Panc1 (cell line): ENCODE data around the gene SPR. TPM values are rescaled to one million over a fixed set of nuclear protein-coding genes. Genes with fewer than 3 reads are reported as not detected.
A peak's percentile ranks its signal among the peaks of the same experiment; 100 is the strongest.

Source experiments
- ATAC-seq: fragments of 200-7000 bp; cut with Tn5 transposase; 2 replicates; pipeline ENCODE4 v1.9.1; 2020; ENCODE audit warnings: mild to moderate bottlenecking, moderate library complexity
- BruUV-seq: library from RNA; stranded (reverse); fragments of 400-500 nt; replicated peaks from 2 replicates; lab custom pipeline; 2021; lab: Mats Ljungman, UMichigan
- CTCF ChIA-PET: fragments of 300-600 bp; sonication (Branson Sonifier 250); formaldehyde crosslinking; loops from one replicate; lab custom pipeline; 2022; ENCODE audit warnings: antibody characterized with exemption; lab: Charles Lee
- POLR2A ChIA-PET: fragments of 300-600 bp; sonication (Branson Sonifier 250); formaldehyde crosslinking; loops from one replicate; lab custom pipeline; 2022; ENCODE audit warnings: antibody characterized with exemption; lab: Charles Lee
- DNase-seq: peaks from one replicate; pipeline ENCODE4 v3.0.0-alpha.2; 2010; ENCODE audit warnings: low read depth, low spot score
- H3K27ac ChIP-seq: 2 replicates; pipeline ENCODE4 v1.5.1; 2011; ENCODE audit warnings: mild to moderate bottlenecking, low read length, inconsistent platforms
- H3K27me3 ChIP-seq: fragments of 200-500 bp; sonication (Bioruptor generic); 2 replicates; pipeline ENCODE4 v1.6.0; 2014; ENCODE audit warnings: low read length, inconsistent platforms; ENCODE audit not compliant: control insufficient read depth, insufficient read depth
- H3K36me3 ChIP-seq: fragments of 200-500 bp; sonication (Bioruptor generic); 2 replicates; pipeline ENCODE4 v1.5.1; 2014; ENCODE audit warnings: inconsistent platforms, mild to moderate bottlenecking, low read length, moderate library complexity; ENCODE audit not compliant: control insufficient read depth, insufficient read depth
- H3K4me1 ChIP-seq: 2 replicates; pipeline ENCODE4 v1.5.1; 2011; ENCODE audit warnings: inconsistent platforms, mild to moderate bottlenecking, low read length, moderate library complexity; ENCODE audit not compliant: control insufficient read depth, insufficient read depth
- H3K4me3 ChIP-seq, 2 experiments: 2 replicates each; pipeline ENCODE4 v1.5.1; 2011 to 2012; ENCODE audit warnings: low read depth in 2 of 2, low read length in 2 of 2, mild to moderate bottlenecking in 2 of 2, inconsistent platforms in 1 of 2, moderate library complexity in 1 of 2
- H3K9me3 ChIP-seq: fragments of 200-500 bp; sonication (Bioruptor generic); 2 replicates; pipeline ENCODE4 v1.5.1; 2014; ENCODE audit warnings: low read depth, mild to moderate bottlenecking, inconsistent platforms, low read length, moderate library complexity; ENCODE audit not compliant: control insufficient read depth, insufficient read depth
- CTCF ChIP-seq: fragments of 450-650 bp; IDR thresholded peaks from 2 replicates; pipeline ENCODE4 v1.5.1; 2017; ENCODE audit warnings: mild to moderate bottlenecking
- POLR2AphosphoS5 ChIP-seq: IDR thresholded peaks from 2 replicates; pipeline ENCODE4 v1.6.1; 2012; ENCODE audit warnings: mild to moderate bottlenecking, low read depth, low read length, moderate library complexity
- REST ChIP-seq, 2 experiments: IDR thresholded peaks; 2 replicates each; pipeline ENCODE4 v1.6.1; 2011 to 2012; ENCODE audit warnings: low read depth in 2 of 2, control low read depth in 1 of 2, low read length in 1 of 2, mild to moderate bottlenecking in 1 of 2, moderate library complexity in 1 of 2; ENCODE audit not compliant: insufficient read depth in 1 of 2
- SIN3A ChIP-seq: IDR thresholded peaks from 2 replicates; pipeline ENCODE4 v1.6.1; 2012; ENCODE audit warnings: low read depth, mild to moderate bottlenecking, low read length, moderate library complexity, borderline replicate concordance; ENCODE audit not compliant: insufficient read depth
- TCF7L2 ChIP-seq: IDR thresholded peaks from 2 replicates; pipeline ENCODE4 v1.6.1; 2011; ENCODE audit warnings: mild to moderate bottlenecking, low read depth, low read length, inconsistent platforms
- in situ Hi-C: cut with HindIII; loops from 2 replicates; pipeline ENCODE4 v1.10.0; 2016; ENCODE audit warnings: low sequenced_read_pairs, low pct_unique_long_range_greater_than_20kb
- intact Hi-C: fragments of 100-400 bp; cut with micrococcal nuclease; formaldehyde crosslinking; loops from one replicate; pipeline ENCODE4 v1.10.0; 2022; ENCODE audit not compliant: unreplicated experiment
- total RNA-seq: library from RNA; stranded (reverse); gene quantifications from one replicate; pipeline ENCODE4 v1.2.1, GENCODE V29; 2021; ENCODE audit not compliant: unreplicated experiment

SPR gene
- total RNA-seq, 1 experiment from 2014 or later = 75.4 TPM

GRCh38 chr2:72934683-72935610 lies 47.7 kb downstream of the SPR start:
- no peak for DNase-seq
- no peak overlapping the region for H3K27ac ChIP-seq
- ATAC-seq = peak; percentile 59; the same call in 1 of the 2 replicates
- no TSS peak for BruUV-seq
- TF ChIP-seq POLR2AphosphoS5 = no peak
- TF ChIP-seq REST (IDR thresholded peaks at IDR 0.05; ENCODE audit: insufficient read depth in 1 of 2, low read depth in 2 of 2, low read length in 1 of 2) = no peak
- no peak for TF ChIP-seq SIN3A
- no peak for TF ChIP-seq CTCF
- no peak for TF ChIP-seq TCF7L2
- H3K9me3 ChIP-seq = no peaks in the 10 kb centered on the region
- H3K4me1 ChIP-seq = no peaks in the 10 kb centered on the region
- in situ Hi-C loops = no loop called here
- ChIA-PET POLR2A (no interaction called here), CTCF (interaction anchor here (0.6 to 2.8 kb wide), 3 partner anchors 41 to 349 kb away, joined by 3 to 20 read pairs (median 3); no protein-coding TSS in a partner anchor)
- no peaks in the 10 kb centered on the region for H3K36me3 ChIP-seq
- H3K27me3 ChIP-seq = no peaks in the 10 kb centered on the region
- intact Hi-C loops = loop anchor here (1.0 kb wide), 1 partner anchor 42 kb away; no protein-coding TSS in a partner anchor
- no peak overlapping the region for H3K4me3 ChIP-seq

GRCh38 chr2:72935611-72935957 lies 48.4 kb downstream of the SPR start:
- Histone ChIP-seq H3K36me3 (no peaks in the 10 kb centered on the region), H3K27me3 (no peaks in the 10 kb centered on the region), H3K27ac (no peak overlapping the region), H3K4me1 (no peaks in the 10 kb centered on the region), H3K9me3 (no peaks in the 10 kb centered on the region), H3K4me3 (no peak overlapping the region)
- DNase-seq = no peak
- in situ Hi-C loops (no loop called here), intact Hi-C loops (loop anchor here (1.0 kb wide), 1 partner anchor 42 kb away; no protein-coding TSS in a partner anchor)
- ChIA-PET POLR2A (no interaction called here), CTCF (interaction anchor here (0.6 to 2.8 kb wide), 2 partner anchors 42 to 349 kb away, joined by 3 to 20 read pairs; no protein-coding TSS in a partner anchor)
- BruUV-seq = no TSS peak
- TF ChIP-seq CTCF (no peak), REST (IDR thresholded peaks at IDR 0.05; ENCODE audit: insufficient read depth in 1 of 2, low read depth in 2 of 2, low read length in 1 of 2) (no peak), POLR2AphosphoS5 (no peak), SIN3A (no peak), TCF7L2 (no peak)
- ATAC-seq = no peak
